Stimulated activated CD4-positive, alpha-beta T cell treated with anti-CD3 and anti-CD28 coated beads, Interleukin-2, amount 100 ng/mL, for 48 hours (primary cell): ENCODE measurements around the gene SEC14L2.
"Not testable (repeated sequence)": the region's sequence is repeated elsewhere in the genome, so short reads cannot be mapped to it uniquely, and the experiment has no call there.

ENCODE experiments used
- DNase-seq, 2 donors: peaks; one replicate each; pipeline ENCODE4 v3.0.0-alpha.2; 2020

SEC14L2 gene

GRCh38 chr22:30380011-30380410 is 16.8 kb upstream of the SEC14L2 start:
- DNase-seq, result no peak

- DNase-seq, result peak in 1 of 2 donors; percentile 23
These were observed 15.6 kb upstream of the SEC14L2 start for GRCh38 chr22:30381264-30381663.

GRCh38 chr22:30382340-30382739 is 14.5 kb upstream of the SEC14L2 start:
- no peak for DNase-seq

- no peak for DNase-seq
These were observed 13.8 kb upstream of the SEC14L2 start for GRCh38 chr22:30383061-30383460.

GRCh38 chr22:30385942-30386341 is 10.9 kb upstream of the SEC14L2 start:
- DNase-seq, result no peak

GRCh38 chr22:30386608-30386959 is 10.2 kb upstream of the SEC14L2 start:
- no peak for DNase-seq

- peak; percentile 72 to 84 for DNase-seq
These were observed 9.6 kb upstream of the SEC14L2 start, which contains the start of gene RNF215 for GRCh38 chr22:30386960-30387827. RNF215 (minus strand) TSS chr22:30387411; CDS start chr22:30387313, 98 bp downstream.

- DNase-seq, result peak; percentile 71 to 72
These were observed 5.7 kb upstream of the SEC14L2 start for GRCh38 chr22:30390974-30391691.

GRCh38 chr22:30392661-30393321 is 4.0 kb upstream of the SEC14L2 start:
- DNase-seq, result no peak

GRCh38 chr22:30393322-30393680 is 3.5 kb upstream of the SEC14L2 start:
- DNase-seq, result no peak

- no peak for DNase-seq
These were observed 2.9 kb upstream of the SEC14L2 start for GRCh38 chr22:30393885-30394284.

GRCh38 chr22:30397656-30398635 is 1.1 kb downstream of the SEC14L2 start:
- no peak for DNase-seq

- DNase-seq, result no peak
These were observed 2.2 kb downstream of the SEC14L2 start for GRCh38 chr22:30398685-30399680.

GRCh38 chr22:30399718-30400117 is 2.9 kb downstream of the SEC14L2 start:
- DNase-seq, result no peak

- no peak for DNase-seq
These were observed 3.3 kb downstream of the SEC14L2 start for GRCh38 chr22:30400159-30400558.

- DNase-seq, result not testable (repeated sequence)
These were observed 4.2 kb downstream of the SEC14L2 start for GRCh38 chr22:30401024-30401423.

GRCh38 chr22:30402028-30402765 is 5.4 kb downstream of the SEC14L2 start:
- no peak for DNase-seq

GRCh38 chr22:30402766-30403104 is 5.9 kb downstream of the SEC14L2 start:
- not testable (repeated sequence) for DNase-seq

- DNase-seq, result no peak
These were observed 7.5 kb downstream of the SEC14L2 start for GRCh38 chr22:30404307-30404706.

GRCh38 chr22:30405731-30406130 is 8.9 kb downstream of the SEC14L2 start:
- DNase-seq, result no peak
